Lung (tissue), 12 donors: ENCODE data around the gene DCP1A. TPM values are rescaled to one million over a fixed set of nuclear protein-coding genes. Genes with fewer than 3 reads are reported as not detected.

Source experiments
- ATAC-seq: fragments of 200-7000 bp; cut with Tn5 transposase; one replicate; pipeline ENCODE4 v1.9.1; 2020; ENCODE audit warnings: moderate number of reproducible peaks; ENCODE audit not compliant: insufficient read depth, low FRiP score
- DNase-seq, 3 donors: peaks; one replicate each; pipeline ENCODE4 v3.0.0-alpha.2; 2013 to 2017
- H3K27ac ChIP-seq, 2 donors: one replicate each; pipeline ENCODE4 v1.5.1; 2013; ENCODE audit warnings: mild to moderate bottlenecking in 2 of 2, moderate library complexity in 2 of 2, control low read depth in 1 of 2, inconsistent platforms in 1 of 2, low read depth in 1 of 2, low read length in 1 of 2
- H3K27me3 ChIP-seq, 3 donors: one replicate each; pipeline ENCODE4 v1.5.1; 2013; ENCODE audit warnings: low read length in 2 of 3; ENCODE audit not compliant: control insufficient read depth in 3 of 3, insufficient read depth in 3 of 3
- H3K36me3 ChIP-seq, 4 donors: one replicate each; pipeline ENCODE4 v1.5.1; 2013; ENCODE audit warnings: low read length in 4 of 4, mild to moderate bottlenecking in 1 of 4, moderate library complexity in 1 of 4; ENCODE audit not compliant: control insufficient read depth in 4 of 4, insufficient read depth in 4 of 4
- H3K4me1 ChIP-seq, 5 donors: one replicate each; pipeline ENCODE4 v1.5.1; 2013; ENCODE audit warnings: low read length in 5 of 5, mild to moderate bottlenecking in 2 of 5, moderate library complexity in 1 of 5; ENCODE audit not compliant: control insufficient read depth in 5 of 5, insufficient read depth in 5 of 5
- H3K4me3 ChIP-seq: one replicate; pipeline ENCODE4 v1.5.1; 2013; ENCODE audit warnings: mild to moderate bottlenecking, control low read depth, moderate library complexity
- H3K9ac ChIP-seq, 2 donors: one replicate each; pipeline ENCODE4 v1.5.1; 2013; ENCODE audit warnings: low read length in 2 of 2, control low read depth in 1 of 2; ENCODE audit not compliant: insufficient read depth in 1 of 2
- H3K9me3 ChIP-seq, 4 donors: one replicate each; pipeline ENCODE4 v1.5.1; 2013; ENCODE audit warnings: low read length in 3 of 4, mild to moderate bottlenecking in 1 of 4, moderate library complexity in 1 of 4; ENCODE audit not compliant: control insufficient read depth in 4 of 4, insufficient read depth in 3 of 4
- CTCF ChIP-seq: IDR thresholded peaks from 2 replicates; pipeline ENCODE4 v1.5.1; 2012; ENCODE audit warnings: mild to moderate bottlenecking; ENCODE audit errors: control extremely low read depth, extremely low read depth
- WGBS, 2 donors: extraction: QIAGEN DNeasy Blood & Tissue Kit; methylation state at CpG; one replicate each; pipeline ENCODE4 v1.1.7; 2013; 5-methylcytosine and 5-hydroxymethylcytosine counted together
- polyA plus RNA-seq, 2 donors: library from polyadenylated mRNA; stranded (reverse); fragments of 200-250 nt; gene quantifications; one replicate each; pipeline ENCODE4 v1.2.1, GENCODE V29; 2013
- total RNA-seq, 2 donors: library from RNA; depleted of rRNA in 1 of 2; stranded (reverse); fragments of >200 nt in 1 of 2; gene quantifications; one replicate each; pipeline ENCODE4 v1.2.1, GENCODE V29; 2014 to 2021
- donor health status: control.
- donor health status: control.
- donor health status: Bipolar disorder and iron deficiency.
- donor health status: healthy.
- donor health status: DM: yes; HTN: yes; CAD: no.

The DCP1A gene
- total and polyA plus RNA-seq, 4 donors, result 5.9 to 29.3 (median 14.9) TPM

- WGBS, 2 donors, result 61 to 76% methylated on average over 4 of the region's 4 CpGs
- ATAC-seq, result no peak
- no peak overlapping the region for H3K9ac ChIP-seq
Measured at GRCh38 chr3:53260286-53260785, 87.0 kb downstream of the DCP1A start.

GRCh38 chr3:53259427-53260259, 87.7 kb downstream of the DCP1A start:
- no peaks in the 10 kb centered on the region for H3K27me3 ChIP-seq
- no peaks in the 10 kb centered on the region for H3K36me3 ChIP-seq
- H3K4me3 ChIP-seq, result no peak overlapping the region
- peaks cover 0 to 21% (median 13%) of the 10 kb centered on the region in 5 donors for H3K4me1 ChIP-seq
- DNase-seq (peak; percentile 55 to 80 (median 72)), ATAC-seq (no peak)
- H3K9me3 ChIP-seq, result no peaks in the 10 kb centered on the region
- 77 to 88% methylated on average over 9 of the region's 9 CpGs for WGBS, 2 donors
- TF ChIP-seq CTCF, result no peak
- H3K9ac ChIP-seq, result no peak overlapping the region
- H3K27ac ChIP-seq, result peak overlapping the region; percentile 14 to 36

More at GRCh38 chr3:53260286-53260785, 87.0 kb downstream of the DCP1A start:
- peak overlapping the region; percentile 14 to 36 for H3K27ac ChIP-seq
- TF ChIP-seq CTCF, result no peak
- DNase-seq, result no peak
- H3K36me3 ChIP-seq, result no peaks in the 10 kb centered on the region
- no peaks in the 10 kb centered on the region for H3K9me3 ChIP-seq
- peaks cover 0 to 21% (median 14%) of the 10 kb centered on the region in 5 donors for H3K4me1 ChIP-seq
- no peaks in the 10 kb centered on the region for H3K27me3 ChIP-seq
- H3K4me3 ChIP-seq, result no peak overlapping the region

GRCh38 chr3:53258600-53259426, 88.5 kb downstream of the DCP1A start:
- no peaks in the 10 kb centered on the region for H3K36me3 ChIP-seq
- no peaks in the 10 kb centered on the region for H3K27me3 ChIP-seq
- peaks cover 0 to 27% (median 15%) of the 10 kb centered on the region in 5 donors for H3K4me1 ChIP-seq
- no peaks in the 10 kb centered on the region for H3K9me3 ChIP-seq
- 87 to 91% methylated on average over 8 of the region's 8 CpGs for WGBS, 2 donors
- no peak overlapping the region for H3K9ac ChIP-seq
- DNase-seq (no peak), ATAC-seq (no peak)
- no peak for TF ChIP-seq CTCF
- no peak overlapping the region for H3K27ac ChIP-seq
- H3K4me3 ChIP-seq, result no peak overlapping the region
